Neuronal stem cell (in vitro differentiated cells): ENCODE results near the gene CKS2.
"Not testable (repeated sequence)": the region's sequence is repeated elsewhere in the genome, so short reads cannot be mapped to it uniquely, and the experiment has no call there.

Experiments
- DNase-seq: peaks from one replicate; pipeline ENCODE4 v3.0.0-alpha.2; 2013; ENCODE audit warnings: low spot score
- H2AFZ ChIP-seq: one replicate; pipeline ENCODE4 v1.6.1; 2013; ENCODE audit warnings: mild to moderate bottlenecking, low read length, inconsistent platforms
- H2AK5ac ChIP-seq: 2 replicates; pipeline ENCODE4 v1.6.1; 2013; ENCODE audit warnings: low read depth, mild to moderate bottlenecking, inconsistent platforms, low read length, moderate library complexity, mixed read lengths
- H2BK120ac ChIP-seq: 2 replicates; pipeline ENCODE4 v1.6.1; 2013; ENCODE audit warnings: low read depth, mild to moderate bottlenecking, inconsistent platforms, low read length, moderate library complexity, mixed read lengths
- H2BK12ac ChIP-seq: one replicate; pipeline ENCODE4 v1.6.1; 2013; ENCODE audit warnings: low read length, inconsistent platforms
- H2BK15ac ChIP-seq: 2 replicates; pipeline ENCODE4 v1.6.1; 2013; ENCODE audit warnings: mild to moderate bottlenecking, low read length, inconsistent platforms, mixed read lengths
- H2BK5ac ChIP-seq: one replicate; pipeline ENCODE4 v1.6.1; 2013; ENCODE audit warnings: inconsistent platforms, mild to moderate bottlenecking, low read length, moderate library complexity
- H3K14ac ChIP-seq: one replicate; pipeline ENCODE4 v1.6.1; 2013; ENCODE audit warnings: low read length, inconsistent platforms
- H3K18ac ChIP-seq: 2 replicates; pipeline ENCODE4 v1.6.1; 2013; ENCODE audit warnings: low read length, inconsistent platforms
- H3K23ac ChIP-seq: 2 replicates; pipeline ENCODE4 v1.6.1; 2013; ENCODE audit warnings: low read depth, mild to moderate bottlenecking, mixed read lengths, low read length, inconsistent platforms; ENCODE audit not compliant: poor library complexity
- H3K27ac ChIP-seq: replicated peaks from 3 replicates; pipeline ENCODE4 v1.5.1; 2013; ENCODE audit warnings: low read length, inconsistent platforms
- H3K27me3 ChIP-seq, 3 experiments: 2 replicates each; pipeline ENCODE4 v1.6.1; 2013; ENCODE audit warnings: low read length in 3 of 3, mild to moderate bottlenecking in 2 of 3, inconsistent platforms in 1 of 3, low read depth in 1 of 3, mixed read lengths in 1 of 3, moderate library complexity in 1 of 3; ENCODE audit not compliant: control insufficient read depth in 3 of 3, insufficient read depth in 3 of 3
- H3K36me3 ChIP-seq, 2 donors: replicated peaks in 1 of 2; 2 replicates each; pipeline ENCODE4 v1.6.1; 2013; ENCODE audit warnings: low read length in 2 of 2; ENCODE audit not compliant: control insufficient read depth in 2 of 2, insufficient read depth in 2 of 2
- H3K4ac ChIP-seq: 2 replicates; pipeline ENCODE4 v1.6.1; 2013; ENCODE audit warnings: inconsistent platforms, mild to moderate bottlenecking, low read length, moderate library complexity
- H3K4me1 ChIP-seq, 2 donors: 1 replicate in 1 of 2; 2 replicates in 1 of 2; pipeline ENCODE4 v1.6.1; 2013; ENCODE audit warnings: low read length in 2 of 2, low read depth in 1 of 2; ENCODE audit not compliant: control insufficient read depth in 2 of 2, insufficient read depth in 1 of 2
- H3K4me2 ChIP-seq: one replicate; pipeline ENCODE4 v1.6.1; 2013; ENCODE audit warnings: mild to moderate bottlenecking, low read length, inconsistent platforms; ENCODE audit not compliant: insufficient read depth, poor library complexity, severe bottlenecking
- H3K4me3 ChIP-seq, 2 donors: 2 replicates each; pipeline ENCODE4 v1.5.1; 2013; ENCODE audit warnings: low read length in 2 of 2, mild to moderate bottlenecking in 2 of 2, inconsistent platforms in 1 of 2, moderate library complexity in 1 of 2
- H3K79me1 ChIP-seq: one replicate; pipeline ENCODE4 v1.6.1; 2013; ENCODE audit warnings: low read depth, mild to moderate bottlenecking, inconsistent platforms, low read length, moderate library complexity
- H3K9ac ChIP-seq: one replicate; pipeline ENCODE4 v1.6.1; 2013; ENCODE audit warnings: mild to moderate bottlenecking, low read depth, low read length, inconsistent platforms; ENCODE audit not compliant: poor library complexity
- H3K9me3 ChIP-seq, 2 donors: replicated peaks in 1 of 2; 2 replicates each; pipeline versions ENCODE3 to v1.6.1; 2013; ENCODE audit warnings: low read length in 2 of 2, mild to moderate bottlenecking in 2 of 2, inconsistent platforms in 1 of 2, low read depth in 1 of 2, mixed read lengths in 1 of 2, moderate library complexity in 1 of 2; ENCODE audit not compliant: control insufficient read depth in 2 of 2, insufficient read depth in 1 of 2
- H4K8ac ChIP-seq: one replicate; pipeline ENCODE4 v1.6.1; 2013; ENCODE audit warnings: low read depth, mild to moderate bottlenecking, inconsistent platforms, low read length, moderate library complexity
- H4K91ac ChIP-seq: one replicate; pipeline ENCODE4 v1.6.1; 2013; ENCODE audit warnings: low read length, low read depth, mild to moderate bottlenecking, inconsistent platforms; ENCODE audit not compliant: poor library complexity
- WGBS, 2 donors: extraction: QIAGEN DNeasy Blood & Tissue Kit; methylation state at CpG; one replicate each; pipeline ENCODE4 v1.1.7; 2013; ENCODE audit warnings: missing lambda C conversion rate in 2 of 2, mixed read lengths in 1 of 2; ENCODE audit not compliant: insufficient read length in 2 of 2, insufficient replicate concordance in 1 of 2; ENCODE audit errors: extremely low coverage in 2 of 2; 5-methylcytosine and 5-hydroxymethylcytosine counted together

Gene CKS2

GRCh38 chr9:89281106-89281505, 29.9 kb upstream of the CKS2 start:
- H3K9me3 ChIP-seq = peaks cover 0 to 10% of the 10 kb centered on the region in 2 donors
- no peak overlapping the region for H2AFZ ChIP-seq
- H3K4me2 ChIP-seq = no peak overlapping the region
- no peak overlapping the region for H2BK15ac ChIP-seq
- no peak overlapping the region for H2BK5ac ChIP-seq
- no CpG with 5 or more reads among the region's 2 CpGs for WGBS, 2 donors
- no peaks in the 10 kb centered on the region for H3K79me1 ChIP-seq
- no peak overlapping the region for H3K9ac ChIP-seq
- H3K14ac ChIP-seq = no peak overlapping the region
- H2AK5ac ChIP-seq = no peak overlapping the region
- H3K4ac ChIP-seq = no peak overlapping the region
- H4K91ac ChIP-seq = no peak overlapping the region
- H3K27me3 ChIP-seq = no peaks in the 10 kb centered on the region
- H4K8ac ChIP-seq = no peak overlapping the region
- no peaks in the 10 kb centered on the region for H3K4me1 ChIP-seq
- H3K27ac ChIP-seq = no peak overlapping the region
- no peak overlapping the region for H3K4me3 ChIP-seq
- H3K18ac ChIP-seq = no peak overlapping the region
- no peak overlapping the region for H2BK12ac ChIP-seq
- H3K23ac ChIP-seq = no peak overlapping the region
- H3K36me3 ChIP-seq = no peaks in the 10 kb centered on the region
- no peak overlapping the region for H2BK120ac ChIP-seq
- no peak for DNase-seq

GRCh38 chr9:89282248-89282968, 28.6 kb upstream of the CKS2 start:
- H3K79me1 ChIP-seq, DNase-seq, H3K27ac ChIP-seq, H2BK5ac ChIP-seq, H3K36me3 ChIP-seq, H2AFZ ChIP-seq, H3K4me1 ChIP-seq, H3K9me3 ChIP-seq, H2BK12ac ChIP-seq, H2AK5ac ChIP-seq, H3K9ac ChIP-seq, H4K91ac ChIP-seq, H4K8ac ChIP-seq, H2BK120ac ChIP-seq, H3K4me3 ChIP-seq, H2BK15ac ChIP-seq, H3K14ac ChIP-seq, H3K23ac ChIP-seq, H3K27me3 ChIP-seq, H3K4me2 ChIP-seq, H3K4ac ChIP-seq, H3K18ac ChIP-seq: not testable (repeated sequence)
- WGBS, 2 donors = no CpG with 5 or more reads among the region's 42 CpGs

GRCh38 chr9:89284076-89284475, 26.9 kb upstream of the CKS2 start:
- H3K18ac ChIP-seq = no peak overlapping the region
- no peak overlapping the region for H3K4me3 ChIP-seq
- no peaks in the 10 kb centered on the region for H3K79me1 ChIP-seq
- H2BK15ac ChIP-seq = no peak overlapping the region
- H3K4me2 ChIP-seq = no peak overlapping the region
- no peak overlapping the region for H2BK12ac ChIP-seq
- H3K23ac ChIP-seq = no peak overlapping the region
- H3K9ac ChIP-seq = no peak overlapping the region
- no peak overlapping the region for H3K27ac ChIP-seq
- no peak overlapping the region for H3K14ac ChIP-seq
- WGBS, 2 donors = no CpG with 5 or more reads among the region's 7 CpGs
- no peaks in the 10 kb centered on the region for H3K4me1 ChIP-seq
- no peaks in the 10 kb centered on the region for H3K27me3 ChIP-seq
- no peak overlapping the region for H2BK5ac ChIP-seq
- no peaks in the 10 kb centered on the region for H3K36me3 ChIP-seq
- no peak overlapping the region for H2AK5ac ChIP-seq
- H4K8ac ChIP-seq = no peak overlapping the region
- no peak overlapping the region for H2AFZ ChIP-seq
- no peak overlapping the region for H4K91ac ChIP-seq
- no peaks in the 10 kb centered on the region for H3K9me3 ChIP-seq
- no peak for DNase-seq
- H2BK120ac ChIP-seq = no peak overlapping the region
- no peak overlapping the region for H3K4ac ChIP-seq

- Histone ChIP-seq H3K4me3 (no peak overlapping the region), H3K4ac (no peak overlapping the region), H2BK120ac (no peak overlapping the region), H3K36me3 (no peaks in the 10 kb centered on the region), H2BK12ac (no peak overlapping the region), H3K23ac (no peak overlapping the region), H3K27ac (no peak overlapping the region), H2AK5ac (no peak overlapping the region), H2BK5ac (no peak overlapping the region), H3K4me2 (no peak overlapping the region), H2AFZ (no peak overlapping the region), H4K91ac (no peak overlapping the region), H3K79me1 (no peaks in the 10 kb centered on the region), H3K27me3 (no peaks in the 10 kb centered on the region), H3K4me1 (peaks cover 0 to 3% of the 10 kb centered on the region in 2 donors), H4K8ac (no peak overlapping the region), H2BK15ac (no peak overlapping the region), H3K9ac (no peak overlapping the region), H3K18ac (no peak overlapping the region), H3K9me3 (peaks cover 7 to 8% of the 10 kb centered on the region in 2 donors), H3K14ac (no peak overlapping the region)
- DNase-seq = no peak
- no CpG with 5 or more reads among the region's 2 CpGs for WGBS, 2 donors
Measured at GRCh38 chr9:89291741-89292140, 19.3 kb upstream of the CKS2 start.
